Stimulated activated naive CD4-positive, alpha-beta T cell (primary cell): ENCODE measurements around the gene LYST.
"Not testable (repeated sequence)": the region's sequence is repeated elsewhere in the genome, so short reads cannot be mapped to it uniquely, and the experiment has no call there.

Experiments used
- DNase-seq, 6 experiments: peaks; one replicate each; lab custom pipeline; 2025; lab: John Stamatoyannopoulos, UW

LYST gene

DNA sequence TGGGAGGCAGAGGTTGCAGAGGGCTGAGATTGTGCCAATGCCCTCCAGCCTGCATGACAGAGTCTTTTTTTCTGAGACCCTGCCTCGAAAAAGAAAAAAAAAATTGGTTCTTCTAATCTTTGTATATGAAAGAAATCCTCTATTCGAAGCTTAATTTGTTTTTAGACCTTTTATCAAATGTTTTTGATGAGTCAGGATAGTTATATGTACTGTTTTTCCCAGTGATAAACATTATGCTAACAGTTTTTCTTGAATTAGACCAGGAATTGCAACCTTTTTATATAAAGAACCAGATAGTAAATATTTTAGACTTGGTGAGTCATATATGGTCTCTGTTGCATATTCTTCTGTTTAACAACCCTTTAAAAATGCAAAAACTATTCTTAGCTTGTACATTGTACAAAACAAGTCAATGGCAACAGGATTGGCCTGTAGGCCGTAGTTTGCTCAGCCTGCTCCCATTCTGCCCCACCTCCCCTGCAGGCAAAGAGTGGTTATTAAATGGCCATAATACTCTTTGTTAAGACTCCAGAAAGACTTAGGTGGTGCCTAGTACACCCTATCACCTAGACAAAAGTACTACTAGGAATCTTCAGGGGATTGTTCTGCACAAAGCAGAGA lies 45.2 kb downstream of the LYST start:
- DNase-seq: no peak

- DNase-seq: no peak
Observed at GRCh38 chr1:235820061-235820460, 46.6 kb downstream of the LYST start.

DNA sequence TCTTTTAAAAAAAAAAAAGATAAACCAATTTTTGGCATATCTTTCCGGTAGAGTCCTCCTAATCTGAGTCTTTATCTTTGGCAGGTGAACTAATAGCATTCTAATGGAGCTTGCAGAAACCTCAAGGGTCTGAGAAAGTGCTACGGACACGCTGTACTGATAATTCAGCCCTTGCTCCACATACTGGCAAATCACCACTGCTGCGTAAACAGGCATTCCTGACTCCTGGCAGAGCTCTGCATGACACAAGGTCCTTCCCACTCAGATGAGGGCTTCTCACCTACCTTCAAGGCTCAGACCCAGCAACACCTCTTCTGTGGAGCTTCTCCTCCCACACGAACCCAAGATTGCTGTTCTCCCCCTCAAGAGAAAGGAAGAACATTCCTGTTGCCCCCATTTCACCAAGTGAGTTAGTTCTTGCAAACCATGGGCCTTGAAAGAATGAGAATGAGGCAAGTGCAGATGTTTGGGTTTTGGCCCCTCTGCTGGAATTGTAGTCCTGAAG lies 48.0 kb downstream of the LYST start:
- no peak for DNase-seq

DNA sequence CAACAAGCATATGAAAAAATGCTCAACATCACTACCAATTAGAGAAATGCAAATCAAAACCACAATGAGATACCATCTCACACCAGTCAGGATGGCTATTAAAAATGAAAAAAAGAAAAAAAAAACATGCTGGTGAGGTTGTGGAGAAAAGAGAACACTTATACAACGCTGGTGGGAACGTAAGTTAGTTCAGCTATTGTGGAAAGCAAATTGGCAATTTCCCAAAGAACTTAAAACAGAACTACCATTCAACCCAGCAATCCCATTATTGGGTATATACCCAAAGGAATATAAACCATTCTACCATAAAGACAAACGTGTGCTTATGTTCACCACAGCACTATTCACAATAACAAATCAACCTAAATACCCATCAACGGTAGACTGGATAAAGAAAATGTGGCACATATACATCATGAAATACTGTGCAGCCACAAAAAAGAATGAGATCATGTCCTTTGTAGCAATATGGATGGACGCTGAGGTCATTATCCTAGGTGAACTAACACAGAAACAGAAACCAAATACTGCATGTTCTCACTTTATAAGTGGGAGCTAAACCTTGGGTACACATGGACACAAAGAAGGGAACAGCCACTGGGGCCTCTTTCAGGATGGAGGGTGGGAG lies 49.5 kb downstream of the LYST start:
- DNase-seq: no peak

DNA sequence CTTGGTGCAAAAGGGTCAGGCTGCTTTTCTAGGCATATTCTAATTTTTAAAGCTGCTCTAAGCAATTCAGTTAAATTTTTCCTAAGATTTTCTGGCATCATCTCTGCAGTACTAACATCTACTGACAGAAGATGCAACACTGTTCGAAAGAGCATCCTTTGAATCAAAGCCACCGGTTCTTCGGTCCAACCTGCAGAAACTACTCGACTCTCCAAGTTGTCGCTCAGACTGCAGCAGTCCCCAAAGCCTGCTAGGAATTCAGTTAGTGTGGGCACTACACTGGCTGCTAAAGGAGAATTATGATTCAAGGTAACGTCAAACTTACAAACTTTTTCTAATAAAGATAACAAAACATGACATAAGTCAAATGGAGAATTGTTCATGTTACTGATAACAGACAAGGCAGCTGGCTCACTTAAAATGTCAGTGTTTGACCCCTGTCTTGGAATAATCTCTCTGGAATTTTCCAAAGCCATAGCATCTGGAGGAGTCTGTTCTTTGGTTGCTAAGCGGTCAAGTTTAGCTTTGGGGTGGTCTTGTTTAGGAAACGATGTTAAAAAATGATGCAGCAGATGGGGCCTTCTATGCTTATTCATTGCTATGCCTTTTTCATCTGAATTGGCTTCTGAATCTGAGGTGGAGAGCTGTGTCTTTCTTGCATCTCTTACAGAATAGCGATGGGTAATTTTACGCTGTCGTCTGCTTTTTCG lies 56.9 kb downstream of the LYST start:
- DNase-seq: no peak

DNA sequence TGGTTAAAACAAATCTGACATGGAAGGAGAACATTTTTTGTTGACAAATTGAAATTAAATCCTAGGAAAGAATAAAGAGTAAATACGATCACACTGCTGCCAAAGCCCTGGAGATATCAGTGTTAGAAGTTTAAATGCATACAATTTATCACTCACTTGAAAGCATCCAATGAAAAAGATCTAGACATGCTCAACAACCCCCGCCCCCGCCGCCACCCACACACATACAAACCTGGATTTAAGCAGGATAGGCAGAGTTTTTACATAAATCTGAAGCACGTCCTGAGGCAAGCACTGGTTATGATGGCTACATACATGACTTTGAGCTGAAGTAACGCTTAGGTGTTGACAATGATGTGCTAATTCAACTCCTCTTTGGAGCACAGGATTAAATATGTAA lies 58.5 kb downstream of the LYST start:
- DNase-seq: no peak

DNA sequence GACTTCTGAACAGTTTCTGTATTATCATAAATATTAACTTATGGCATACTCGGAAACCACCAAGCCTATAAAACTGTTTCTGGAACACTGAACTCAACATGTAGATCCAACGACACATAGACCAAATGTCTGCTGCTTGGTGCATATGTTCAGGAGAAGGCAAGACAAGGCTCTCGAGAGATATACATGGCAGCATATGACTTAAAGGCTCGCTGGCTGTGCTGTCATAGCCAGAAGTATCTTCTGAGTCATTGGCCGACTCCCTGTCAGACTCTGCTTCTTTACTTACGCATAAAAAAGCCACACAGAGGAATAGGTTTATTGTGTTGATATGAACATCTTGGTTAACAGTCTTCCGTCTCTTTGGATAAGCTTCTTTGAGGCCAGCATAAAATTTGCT lies 60.6 kb downstream of the LYST start:
- no peak for DNase-seq

- no peak for DNase-seq
Observed at GRCh38 chr1:235802573-235803346, 63.9 kb downstream of the LYST start.

- no peak for DNase-seq
Observed at GRCh38 chr1:235799264-235799663, 67.4 kb downstream of the LYST start.

DNA sequence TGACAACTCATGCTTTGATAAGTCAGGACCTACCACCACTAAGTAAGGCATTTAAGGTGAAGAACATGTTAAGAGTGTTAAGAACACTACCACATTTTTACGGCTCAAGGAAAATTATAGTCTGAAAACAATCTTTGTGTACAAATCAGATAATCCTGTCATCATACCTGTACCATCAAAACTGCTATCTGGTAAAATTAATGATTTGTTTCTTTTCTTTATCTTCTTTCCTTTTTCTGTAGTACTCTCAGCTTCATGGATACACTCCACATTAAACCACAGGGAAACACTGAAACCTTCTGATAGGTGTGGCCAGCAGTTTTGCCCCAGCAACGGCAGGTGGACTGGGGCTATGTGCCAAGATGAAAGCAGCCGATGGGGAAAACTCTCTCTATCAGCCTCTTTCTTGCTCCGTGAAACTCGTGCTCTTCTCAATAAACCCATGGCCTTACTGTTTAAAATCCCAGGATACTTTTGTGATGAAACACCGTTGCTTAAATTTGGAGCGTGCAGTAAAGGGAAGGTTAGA lies 75.1 kb downstream of the LYST start:
- no peak for DNase-seq

DNA sequence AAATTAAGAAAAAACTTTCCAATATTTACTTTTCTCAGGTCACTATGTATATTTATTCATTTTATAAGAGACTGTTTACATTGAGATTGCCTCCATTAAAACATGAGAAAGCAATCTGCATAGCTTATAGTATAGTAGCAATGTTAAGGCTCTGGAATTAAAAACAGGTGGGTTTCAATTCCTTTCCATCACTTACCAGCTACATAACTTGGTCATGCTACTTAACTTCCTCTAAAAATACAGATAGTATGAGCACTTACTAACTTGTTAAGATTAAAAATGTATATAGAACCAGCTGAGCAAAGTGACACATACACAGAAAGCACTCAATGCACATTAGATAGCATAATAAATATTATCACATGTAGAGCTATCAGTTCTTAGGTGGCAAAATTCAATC lies 76.6 kb downstream of the LYST start:
- DNase-seq: no peak

DNA sequence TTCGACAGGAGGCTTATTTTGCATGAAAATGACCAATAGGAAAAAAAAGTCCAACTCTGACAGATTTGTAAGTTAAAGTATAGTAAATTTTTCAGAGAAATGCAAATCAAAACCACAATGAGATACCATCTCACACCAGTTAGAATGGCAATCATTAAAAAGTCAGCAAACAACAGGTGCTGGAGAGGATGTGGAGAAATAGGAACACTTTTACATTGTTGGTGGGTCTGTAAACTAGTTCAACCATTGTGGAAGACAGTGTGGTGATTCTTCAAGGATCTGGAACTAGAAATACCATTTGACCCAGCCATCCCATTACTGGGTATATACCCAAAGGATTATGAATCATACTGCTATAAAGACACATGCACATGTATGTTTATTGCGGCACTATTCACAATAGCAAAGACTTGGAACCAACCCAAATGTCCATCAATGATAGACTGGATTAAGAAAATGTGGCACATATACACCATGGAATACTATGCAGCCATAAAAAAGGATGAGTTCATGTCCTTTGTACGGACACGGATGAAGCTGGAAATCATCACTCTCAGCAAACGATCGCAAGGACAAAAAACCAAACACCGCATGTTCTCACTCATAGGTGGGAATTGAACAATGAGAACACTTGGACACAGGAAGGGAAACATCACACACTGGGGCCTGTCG lies 80.3 kb downstream of the LYST start:
- DNase-seq: not testable (repeated sequence)

DNA sequence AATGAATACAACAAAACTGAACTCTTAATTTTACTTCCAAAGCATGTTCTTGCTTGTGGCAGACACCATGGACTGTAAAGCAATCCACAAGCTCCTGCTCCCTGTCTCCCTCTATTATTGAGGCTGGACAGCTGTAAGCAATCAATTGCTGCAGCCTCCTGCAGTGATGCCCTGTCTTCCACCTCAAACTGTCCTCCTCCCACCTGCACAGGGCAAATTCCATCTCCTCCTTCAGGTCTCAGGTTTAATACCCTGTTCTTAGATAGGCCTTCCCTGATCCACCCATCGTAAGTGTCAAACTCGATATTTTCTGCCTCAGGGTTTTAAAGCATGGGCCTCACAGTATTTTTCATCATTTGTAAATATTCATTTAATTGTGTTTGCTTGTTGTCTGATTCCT lies 81.8 kb downstream of the LYST start:
- DNase-seq: no peak

- peak in 2 of 6 experiments; percentile 7 for DNase-seq
Observed at GRCh38 chr1:235783148-235783776, 83.4 kb downstream of the LYST start.

DNA sequence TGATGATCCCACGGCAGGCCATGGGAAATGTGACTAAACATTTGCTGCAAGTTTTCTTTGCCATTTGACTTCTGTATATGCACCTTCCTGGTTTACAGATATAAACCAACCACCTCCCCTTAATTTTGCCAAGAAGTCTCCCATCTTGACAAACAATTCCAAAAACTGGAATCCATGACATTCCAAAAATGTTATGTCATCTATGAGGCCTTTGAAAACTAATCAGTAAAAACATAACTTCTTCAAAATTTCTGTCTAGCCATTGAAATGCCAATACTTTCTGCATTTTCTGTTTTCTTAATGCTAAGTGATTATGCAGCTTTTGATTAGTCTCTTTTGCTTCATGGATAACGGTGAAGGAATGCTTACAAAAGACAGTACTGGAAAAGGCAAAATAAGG lies 84.1 kb downstream of the LYST start:
- DNase-seq: no peak

GRCh38 chr1:235781807-235782206 lies 84.9 kb downstream of the LYST start:
- no peak for DNase-seq

- DNase-seq: no peak
Observed at GRCh38 chr1:235779770-235780169, 86.9 kb downstream of the LYST start.

DNA sequence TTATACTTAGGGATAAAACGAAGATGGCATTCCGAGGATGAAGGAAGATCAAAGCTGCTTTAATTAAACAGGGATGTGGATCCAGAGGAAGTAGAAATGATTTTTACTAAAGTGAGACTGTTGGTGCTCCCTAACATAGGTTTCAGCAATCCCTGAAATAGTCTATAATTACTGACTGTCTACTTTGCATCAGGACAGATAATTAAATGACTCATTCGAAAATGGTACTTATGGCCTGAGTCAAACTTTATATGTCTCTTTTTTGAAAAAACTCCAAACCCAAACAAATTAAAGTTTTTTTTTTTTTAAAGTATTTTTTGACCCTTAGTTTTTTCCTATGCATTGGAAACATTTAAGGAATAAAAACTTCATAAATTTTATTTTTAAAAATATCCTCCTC lies 90.3 kb downstream of the LYST start:
- no peak for DNase-seq

- DNase-seq: no peak
Observed at GRCh38 chr1:235775246-235775860, 91.4 kb downstream of the LYST start.

DNA sequence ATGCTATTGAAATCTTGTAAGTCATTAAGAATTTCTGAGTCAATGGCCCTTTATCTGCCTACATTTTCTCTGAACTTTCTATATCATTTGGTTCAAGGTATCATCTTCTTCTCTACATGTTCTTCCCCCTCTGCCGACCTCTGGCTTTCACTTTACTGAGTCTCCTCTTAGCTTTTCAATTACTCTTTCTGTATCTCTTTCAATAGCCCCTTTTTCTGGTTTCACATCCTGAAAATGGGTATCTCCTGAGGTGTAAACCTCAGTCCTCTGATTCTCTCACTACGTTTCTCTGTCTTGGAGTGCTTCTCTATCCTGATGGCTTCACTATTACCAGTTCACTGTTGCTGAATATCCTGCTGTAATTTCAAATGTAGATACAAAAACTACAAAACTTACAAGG lies 98.9 kb downstream of the LYST start:
- DNase-seq: no peak

- no peak for DNase-seq
Observed at GRCh38 chr1:235766794-235767285, 99.9 kb downstream of the LYST start.
